Effector memory CD4-positive, alpha-beta T cell (primary cell): ENCODE results near the gene DCAF8.

Experiments
- DNase-seq, 3 donors: peaks; one replicate each; pipeline ENCODE4 v3.0.0-alpha.2; 2020
- H3K27ac ChIP-seq: 2 replicates; pipeline ENCODE4 v1.7.0; 2013; ENCODE audit warnings: mild to moderate bottlenecking, low read length, moderate library complexity; ENCODE audit not compliant: insufficient read depth, poor library complexity, severe bottlenecking
- H3K27me3 ChIP-seq: replicated peaks from 2 replicates; pipeline ENCODE4 v1.7.0; 2013; ENCODE audit warnings: mild to moderate bottlenecking, low read length; ENCODE audit not compliant: insufficient read depth, control insufficient read depth, poor library complexity, severe bottlenecking
- H3K36me3 ChIP-seq: 2 replicates; pipeline ENCODE4 v1.7.0; 2013; ENCODE audit warnings: mild to moderate bottlenecking, low read length, moderate library complexity; ENCODE audit not compliant: control insufficient read depth, insufficient read depth
- H3K4me1 ChIP-seq: 2 replicates; pipeline ENCODE4 v1.7.0; 2013; ENCODE audit warnings: low read length, mild to moderate bottlenecking; ENCODE audit not compliant: control insufficient read depth, insufficient read depth, poor library complexity, severe bottlenecking
- H3K4me3 ChIP-seq: 2 replicates; pipeline ENCODE4 v1.7.0; 2013; ENCODE audit warnings: low read length, low read depth, mild to moderate bottlenecking; ENCODE audit not compliant: insufficient read depth, poor library complexity, severe bottlenecking
- H3K9me3 ChIP-seq: 2 replicates; pipeline ENCODE4 v1.7.0; 2013; ENCODE audit warnings: mild to moderate bottlenecking, low read length, moderate library complexity; ENCODE audit not compliant: control insufficient read depth

Gene DCAF8

GRCh38 chr1:160251687-160252526 lies 10.4 kb downstream of the DCAF8 start:
- peaks cover 3% of the 10 kb centered on the region for H3K4me1 ChIP-seq
- H3K9me3 ChIP-seq = no peaks in the 10 kb centered on the region
- no peak overlapping the region for H3K4me3 ChIP-seq
- H3K36me3 ChIP-seq = no peaks in the 10 kb centered on the region
- peak; percentile 16 to 47 (median 29) for DNase-seq
- H3K27ac ChIP-seq = no peak overlapping the region
- no peaks in the 10 kb centered on the region for H3K27me3 ChIP-seq

DNA sequence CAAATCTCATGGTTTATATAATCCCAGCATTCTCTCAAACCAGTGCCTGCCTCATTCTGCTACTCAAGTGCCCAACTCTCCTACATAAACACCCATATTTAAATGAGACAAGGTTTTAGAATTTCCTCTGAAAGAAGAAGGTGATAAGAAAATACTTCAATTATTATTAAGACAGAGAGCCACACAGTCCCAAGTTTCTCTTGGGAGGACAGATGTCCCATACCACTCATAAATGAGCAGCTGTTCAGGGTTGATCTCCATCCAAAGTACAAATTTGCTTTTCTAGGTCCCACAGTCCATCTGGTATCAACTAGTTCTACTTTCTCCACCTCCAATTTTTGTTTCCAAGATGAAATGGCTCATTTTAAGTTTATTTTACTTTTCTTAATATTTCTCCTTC lies 11.3 kb downstream of the DCAF8 start:
- Histone ChIP-seq H3K27me3 (no peaks in the 10 kb centered on the region), H3K9me3 (no peaks in the 10 kb centered on the region), H3K27ac (no peak overlapping the region), H3K36me3 (no peaks in the 10 kb centered on the region), H3K4me1 (no peaks in the 10 kb centered on the region), H3K4me3 (no peak overlapping the region)
- DNase-seq = no peak

DNA sequence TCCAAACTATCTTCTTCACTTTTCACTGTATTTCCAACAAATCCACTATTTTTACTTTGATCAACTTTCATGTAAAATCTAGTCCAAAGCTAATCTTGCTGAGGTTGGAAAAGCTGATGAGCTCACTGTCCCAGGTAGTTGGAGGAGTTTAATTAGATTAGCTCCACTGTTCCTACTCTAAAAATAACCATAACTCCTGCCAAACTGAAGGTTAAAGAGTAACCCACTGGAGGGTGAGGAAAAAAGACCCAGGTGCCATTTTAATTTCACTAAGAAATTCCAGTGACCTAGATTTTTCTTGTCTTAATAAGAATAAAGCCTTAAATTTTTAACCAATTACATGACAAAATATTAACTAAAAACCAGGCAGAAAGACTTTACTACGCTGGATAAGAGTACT lies 15.3 kb downstream of the DCAF8 start:
- no peak overlapping the region for H3K4me3 ChIP-seq
- H3K4me1 ChIP-seq = no peaks in the 10 kb centered on the region
- no peak overlapping the region for H3K27ac ChIP-seq
- no peaks in the 10 kb centered on the region for H3K27me3 ChIP-seq
- peaks cover 14% of the 10 kb centered on the region for H3K36me3 ChIP-seq
- DNase-seq = no peak
- H3K9me3 ChIP-seq = no peaks in the 10 kb centered on the region

- H3K4me1 ChIP-seq = no peaks in the 10 kb centered on the region
- no peaks in the 10 kb centered on the region for H3K27me3 ChIP-seq
- H3K4me3 ChIP-seq = no peak overlapping the region
- peaks cover 14% of the 10 kb centered on the region for H3K36me3 ChIP-seq
- no peak for DNase-seq
- H3K27ac ChIP-seq = no peak overlapping the region
- H3K9me3 ChIP-seq = no peaks in the 10 kb centered on the region
Observed at GRCh38 chr1:160245434-160245833, 16.9 kb downstream of the DCAF8 start.

DNA sequence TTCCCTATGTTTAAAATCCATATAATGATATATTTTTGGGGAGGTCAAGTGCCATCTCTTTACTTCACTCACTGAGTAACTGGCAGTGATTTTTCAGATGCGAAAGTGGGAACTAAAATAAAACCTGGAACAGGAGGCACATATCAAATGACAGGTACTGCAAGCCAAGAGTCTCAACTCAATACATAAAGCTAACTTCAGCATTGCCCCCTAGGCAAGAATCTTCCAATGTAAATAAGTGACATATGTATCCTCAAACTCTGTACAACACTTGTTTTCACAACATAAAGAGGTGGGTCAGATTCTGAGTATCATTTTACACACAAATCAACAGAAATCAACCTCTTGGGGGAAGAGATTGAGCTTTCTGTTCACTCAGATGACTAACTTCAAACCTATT lies 18.1 kb downstream of the DCAF8 start:
- no peak overlapping the region for H3K4me3 ChIP-seq
- H3K9me3 ChIP-seq = no peaks in the 10 kb centered on the region
- H3K36me3 ChIP-seq = peaks cover 26% of the 10 kb centered on the region
- no peak for DNase-seq
- no peaks in the 10 kb centered on the region for H3K4me1 ChIP-seq
- no peak overlapping the region for H3K27ac ChIP-seq
- no peaks in the 10 kb centered on the region for H3K27me3 ChIP-seq

DNA sequence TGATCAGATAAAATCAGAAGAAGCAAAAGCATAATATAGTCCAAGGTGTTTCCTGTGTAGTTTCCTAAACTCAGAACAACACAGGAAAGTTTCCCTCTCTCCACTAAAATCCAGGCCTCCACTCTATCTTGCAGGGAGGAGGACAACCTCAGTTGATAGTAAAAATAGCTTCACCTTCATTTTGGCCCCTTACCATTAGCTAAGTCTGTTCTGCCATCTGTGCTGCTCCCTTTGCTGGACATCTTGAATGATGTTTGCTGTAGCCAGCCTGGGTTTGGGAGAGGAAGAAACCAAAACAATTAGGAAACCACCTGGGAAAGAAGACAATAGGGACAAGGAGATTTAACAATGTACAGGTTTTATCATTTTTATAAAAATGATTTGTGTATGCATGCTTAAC lies 18.6 kb downstream of the DCAF8 start:
- no peak overlapping the region for H3K27ac ChIP-seq
- no peaks in the 10 kb centered on the region for H3K27me3 ChIP-seq
- H3K36me3 ChIP-seq = peaks cover 30% of the 10 kb centered on the region
- H3K4me3 ChIP-seq = no peak overlapping the region
- no peaks in the 10 kb centered on the region for H3K9me3 ChIP-seq
- H3K4me1 ChIP-seq = no peaks in the 10 kb centered on the region
- DNase-seq = no peak

DNA sequence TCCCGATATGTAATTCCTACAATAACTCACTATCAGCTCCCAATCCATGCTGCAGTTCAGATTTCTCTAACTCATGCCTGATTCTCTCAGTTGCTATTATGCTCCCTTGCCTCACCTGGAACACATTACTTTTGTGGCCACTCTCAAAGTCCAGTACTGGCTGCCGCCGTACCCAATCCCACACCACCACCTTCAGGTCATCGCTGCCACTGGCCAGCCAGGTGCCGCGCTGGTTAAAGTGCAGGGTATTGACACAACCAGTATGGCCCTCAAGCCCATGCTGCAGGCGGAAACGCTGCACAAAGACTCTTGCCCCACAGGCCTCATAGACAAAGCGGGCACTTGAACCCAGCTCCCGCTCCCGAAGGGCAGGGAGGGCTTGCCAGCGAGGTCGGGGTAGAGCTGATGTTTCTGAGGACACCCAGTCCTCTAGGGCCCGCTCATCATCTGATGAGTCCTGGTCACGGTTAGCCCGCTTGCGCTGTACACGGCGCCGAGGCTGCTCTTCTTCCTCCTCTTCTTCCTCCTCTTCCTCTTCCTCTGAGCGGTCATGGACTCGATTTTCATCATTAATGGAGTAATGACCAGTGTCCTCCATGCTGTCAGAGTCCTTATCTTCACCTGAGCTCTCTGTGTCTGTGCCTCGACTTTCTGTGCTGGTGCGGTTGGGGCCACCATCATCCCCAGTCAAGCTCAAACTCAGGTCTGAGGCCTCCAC lies 22.6 kb downstream of the DCAF8 start:
- no peak overlapping the region for H3K4me3 ChIP-seq
- H3K27me3 ChIP-seq = no peaks in the 10 kb centered on the region
- H3K27ac ChIP-seq = no peak overlapping the region
- peaks cover 65% of the 10 kb centered on the region for H3K36me3 ChIP-seq
- H3K9me3 ChIP-seq = no peaks in the 10 kb centered on the region
- DNase-seq = no peak
- H3K4me1 ChIP-seq = no peaks in the 10 kb centered on the region

DNA sequence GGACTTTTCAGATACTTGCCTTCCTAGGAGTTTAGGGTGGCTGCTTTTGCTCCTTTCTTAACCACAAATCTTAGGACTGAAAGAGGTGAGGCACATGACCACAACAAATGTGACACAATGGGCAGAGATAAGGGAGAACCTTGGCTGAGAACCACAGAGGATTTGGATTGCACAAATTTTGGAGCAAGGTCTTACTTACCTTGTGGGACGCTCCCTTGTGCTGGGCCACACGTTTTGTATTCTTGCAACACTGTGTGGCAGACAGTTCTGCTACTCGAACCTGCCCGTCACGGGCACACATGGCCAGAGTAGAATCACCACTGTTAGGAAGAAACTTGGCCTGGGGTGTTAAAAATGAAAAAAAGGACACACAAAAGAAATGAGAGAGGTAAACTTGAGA lies 23.9 kb downstream of the DCAF8 start:
- Histone ChIP-seq H3K4me1 (no peaks in the 10 kb centered on the region), H3K27me3 (no peaks in the 10 kb centered on the region), H3K4me3 (no peak overlapping the region), H3K27ac (no peak overlapping the region), H3K36me3 (peaks cover 61% of the 10 kb centered on the region), H3K9me3 (no peaks in the 10 kb centered on the region)
- DNase-seq = no peak

DNA sequence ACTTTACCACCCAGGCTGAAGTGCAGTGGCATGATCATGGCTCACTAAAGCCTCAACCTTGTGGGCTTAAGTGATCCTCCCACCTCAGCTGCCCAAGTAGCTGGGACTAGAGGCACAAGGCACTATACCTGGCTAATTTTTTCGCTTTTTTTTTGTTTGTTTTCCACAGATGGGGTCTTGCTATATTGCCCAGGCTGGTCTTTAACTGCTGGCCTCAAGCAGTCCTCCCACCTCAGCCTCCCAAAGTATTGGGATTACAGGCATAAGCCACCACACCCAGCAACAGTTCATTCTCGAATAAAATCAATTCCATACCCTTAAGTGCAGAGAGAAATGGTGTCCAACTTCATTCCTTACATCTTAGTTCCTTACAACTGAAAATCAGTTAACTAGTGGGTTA lies 24.8 kb downstream of the DCAF8 start:
- DNase-seq = no peak
- peaks cover 52% of the 10 kb centered on the region for H3K36me3 ChIP-seq

DNA sequence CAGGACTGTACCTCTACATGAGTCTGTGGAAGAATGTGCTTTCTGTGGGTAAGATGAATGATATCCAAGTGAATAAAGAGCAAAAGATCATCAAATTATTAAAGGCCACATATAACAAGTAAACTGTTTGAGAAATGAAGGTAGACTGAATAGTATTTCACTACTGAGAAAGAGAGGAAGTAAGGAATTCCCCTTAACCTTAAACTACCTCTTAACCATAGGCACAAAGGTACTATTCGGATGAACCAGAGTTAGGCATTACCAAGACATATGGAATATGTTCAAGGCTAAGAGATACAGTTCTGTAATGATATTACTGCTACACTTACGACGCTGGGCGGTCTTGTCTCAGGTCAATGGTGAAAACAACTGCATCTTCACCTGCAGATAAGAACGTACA lies 25.5 kb downstream of the DCAF8 start:
- H3K27me3 ChIP-seq = no peaks in the 10 kb centered on the region
- peaks cover 57% of the 10 kb centered on the region for H3K36me3 ChIP-seq
- no peak overlapping the region for H3K4me3 ChIP-seq
- no peaks in the 10 kb centered on the region for H3K9me3 ChIP-seq
- no peaks in the 10 kb centered on the region for H3K4me1 ChIP-seq
- no peak for DNase-seq
- no peak overlapping the region for H3K27ac ChIP-seq

More for the DNA sequence above, 24.8 kb downstream of the DCAF8 start:
- no peak overlapping the region for H3K4me3 ChIP-seq
- H3K27ac ChIP-seq = no peak overlapping the region
- no peaks in the 10 kb centered on the region for H3K27me3 ChIP-seq
- H3K4me1 ChIP-seq = no peaks in the 10 kb centered on the region
- H3K9me3 ChIP-seq = no peaks in the 10 kb centered on the region
